ENCODE measurements around the gene ALOX5. TPM values are rescaled to one million over a fixed set of nuclear protein-coding genes. Genes with fewer than 3 reads are reported as not detected.

The ALOX5 gene
- total and polyA plus RNA-seq, 10 of the 15 experiments (the other 5 are each of a cell fraction or from before 2014, with no cell fraction given): 0.43 to 102 (median 34.2) TPM

- 37% methylated on average over 6 of the region's 6 CpGs for WGBS (ENCODE audit: insufficient coverage, insufficient replicate concordance, low lambda C conversion rate, missing lambda C conversion rate)
- Histone ChIP-seq H3K4me1 (ENCODE audit: control insufficient read depth, insufficient read depth, low read length) (peaks cover 8% of the 10 kb centered on the region), H2AFZ (ENCODE audit: control insufficient read depth, low read depth, low read length) (no peak overlapping the region), H3K36me3 (ENCODE audit: control insufficient read depth in 2 of 2, insufficient read depth in 2 of 2, low read length in 1 of 2) (no peaks in the 10 kb centered on the region), H3K4me3 (no peak overlapping the region), H3K4me2 (ENCODE audit: control insufficient read depth, insufficient read depth) (peak overlapping the region; percentile 15; the same call in 1 of the 2 replicates), H3K27me3 (replicated peaks in 1 of 2; ENCODE audit: control insufficient read depth in 2 of 2, insufficient read depth in 2 of 2, low read length in 1 of 2) (no peaks in the 10 kb centered on the region), H3K79me2 (ENCODE audit: control insufficient read depth, insufficient read depth, low read length) (peaks cover 15% of the 10 kb centered on the region), H3K9ac (ENCODE audit: control insufficient read depth, insufficient read depth, low read length) (no peak overlapping the region), H3K27ac (ENCODE audit: control insufficient read depth, insufficient read depth) (peak overlapping the region; percentile 9), H4K20me1 (ENCODE audit: control insufficient read depth, insufficient read depth) (no peaks in the 10 kb centered on the region), H3K9me3 (replicated peaks; ENCODE audit: control insufficient read depth, insufficient read depth, low read length) (no peaks in the 10 kb centered on the region)
- SMC1A ChIA-PET (ENCODE audit: uncharacterized antibody, unreplicated experiment): interaction anchor here (1.0 to 3.6 kb wide), 3 partner anchors 13 to 94 kb away, joined by 4 to 14 read pairs (median 6); no protein-coding TSS in a partner anchor
- TF ChIP-seq RUNX3 (IDR thresholded peaks at IDR 0.05; ENCODE audit: low read length) (peak; percentile 66), ETV6 (conservative IDR thresholded peaks at IDR 0.05 in 1 of 2, IDR thresholded peaks at IDR 0.05 in 1 of 2; ENCODE audit: borderline replicate concordance in 1 of 2, low read depth in 1 of 2) (peak in 1 of 2 experiments; percentile 56; a peak in 1 of 4 replicates), RAD51 (IDR thresholded peaks at IDR 0.05) (no peak)
- no TSS peak for BruUV-seq (replicated peaks)
- intact Hi-C loops (cut with micrococcal nuclease; ENCODE audit: unreplicated experiment) (loop anchor here (10.0 kb wide), 1 partner anchor 406 kb away; no protein-coding TSS in a partner anchor), in situ Hi-C loops (cut with MboI) (no loop called here)
- no peak for FAIRE-seq
- ATAC-seq: no peak
- POLR2A ChIA-PET: no interaction called here
- CTCF ChIA-PET: interaction anchor here (0.7 to 1.2 kb wide), 2 partner anchors 135 to 657 kb away, joined by 3 to 4 read pairs; no protein-coding TSS in a partner anchor
- RAD21 ChIA-PET (ENCODE audit: unreplicated experiment): interaction anchor here (0.7 kb wide), 2 partner anchors 63 to 150 kb away, joined by 3 to 4 read pairs; no protein-coding TSS in a partner anchor
- DNase-seq (ENCODE audit: low read depth, low spot score): no peak
Observed at GRCh38 chr10:45370202-45370955, 3.6 kb upstream of the ALOX5 start.

GRCh38 chr10:45371560-45371959, 2.5 kb upstream of the ALOX5 start:
- no TSS peak for BruUV-seq (replicated peaks)
- POLR2A ChIA-PET: no interaction called here
- H3K9ac ChIP-seq (ENCODE audit: control insufficient read depth, insufficient read depth, low read length): no peak overlapping the region
- ATAC-seq (no peak), FAIRE-seq (no peak), DNase-seq (ENCODE audit: low read depth, low spot score) (no peak)
- no peaks in the 10 kb centered on the region for H3K27me3 ChIP-seq (replicated peaks in 1 of 2; ENCODE audit: control insufficient read depth in 2 of 2, insufficient read depth in 2 of 2, low read length in 1 of 2)
- no peak overlapping the region for H3K4me2 ChIP-seq (ENCODE audit: control insufficient read depth, insufficient read depth)
- H3K9me3 ChIP-seq (replicated peaks; ENCODE audit: control insufficient read depth, insufficient read depth, low read length): no peaks in the 10 kb centered on the region
- intact Hi-C loops (cut with micrococcal nuclease; ENCODE audit: unreplicated experiment) (loop anchor here (10.0 kb wide), 1 partner anchor 407 kb away; no protein-coding TSS in a partner anchor), in situ Hi-C loops (cut with MboI) (no loop called here)
- WGBS (ENCODE audit: insufficient coverage, insufficient replicate concordance, low lambda C conversion rate, missing lambda C conversion rate): 33% methylated on average over 4 of the region's 4 CpGs
- no peaks in the 10 kb centered on the region for H4K20me1 ChIP-seq (ENCODE audit: control insufficient read depth, insufficient read depth)
- SMC1A ChIA-PET (ENCODE audit: uncharacterized antibody, unreplicated experiment): interaction anchor here (3.6 kb wide), 1 partner anchor 90 kb away, joined by 14 read pairs; no protein-coding TSS in a partner anchor
- H3K4me3 ChIP-seq: no peak overlapping the region
- peak overlapping the region; percentile 26; the same call in 1 of the 2 replicates for H2AFZ ChIP-seq (ENCODE audit: control insufficient read depth, low read depth, low read length)
- RAD21 ChIA-PET (ENCODE audit: unreplicated experiment): no interaction called here
- peaks cover 17% of the 10 kb centered on the region for H3K4me1 ChIP-seq (ENCODE audit: control insufficient read depth, insufficient read depth, low read length)
- CTCF ChIA-PET: no interaction called here
- peaks cover 26% of the 10 kb centered on the region for H3K79me2 ChIP-seq (ENCODE audit: control insufficient read depth, insufficient read depth, low read length)
- H3K36me3 ChIP-seq (ENCODE audit: control insufficient read depth in 2 of 2, insufficient read depth in 2 of 2, low read length in 1 of 2): no peaks in the 10 kb centered on the region
- TF ChIP-seq SPI1 (IDR thresholded peaks at IDR 0.05; ENCODE audit: borderline replicate concordance, insufficient read depth, low read depth, low read length): 0 out of 2 replicates have a peak, but pooled peaks have one; percentile 7
- no peak for TF ChIP-seq BCL3 (IDR thresholded peaks at IDR 0.05; ENCODE audit: borderline replicate concordance, insufficient read depth, low read depth, low read length, poor library complexity, severe bottlenecking)
- H3K27ac ChIP-seq (ENCODE audit: control insufficient read depth, insufficient read depth): no peak overlapping the region
